ENCODE measurements around the gene XYLT1.

- TF ChIP-seq POLR2A (IDR thresholded peaks at IDR 0.05; ENCODE audit: low read depth, low read length) (no peak), TAF1 (IDR thresholded peaks at IDR 0.05; ENCODE audit: low read depth, low read length) (no peak)
These were observed 138.8 kb downstream of the XYLT1 start for GRCh38 chr16:17331991-17332390.
